Osteocyte (in vitro differentiated cells): ENCODE results near the gene TMEM123. TPM values are rescaled to one million over a fixed set of nuclear protein-coding genes. Genes with fewer than 3 reads are reported as not detected.

Experiments
- DNase-seq: peaks from one replicate; pipeline ENCODE4 v3.0.0; 2021; ENCODE audit warnings: mixed read lengths; ENCODE audit not compliant: unreplicated experiment; ENCODE audit errors: extremely low spot score
- H3K27ac Mint-ChIP-seq: one replicate; pipeline ENCODE4 v1.8.0; 2021; ENCODE audit warnings: mild to moderate bottlenecking, mixed read lengths; ENCODE audit not compliant: unreplicated experiment
- H3K27me3 Mint-ChIP-seq: one replicate; pipeline ENCODE4 v1.8.0; 2021; ENCODE audit warnings: mixed read lengths; ENCODE audit not compliant: unreplicated experiment
- H3K36me3 Mint-ChIP-seq: one replicate; pipeline ENCODE4 v1.8.0; 2021; ENCODE audit warnings: mixed read lengths; ENCODE audit not compliant: unreplicated experiment
- H3K4me1 Mint-ChIP-seq: one replicate; pipeline ENCODE4 v1.8.0; 2021; ENCODE audit warnings: mixed read lengths; ENCODE audit not compliant: unreplicated experiment
- H3K4me3 Mint-ChIP-seq: one replicate; pipeline ENCODE4 v1.8.0; 2021; ENCODE audit warnings: mild to moderate bottlenecking, moderate library complexity, mixed read lengths; ENCODE audit not compliant: unreplicated experiment
- H3K9me3 Mint-ChIP-seq: one replicate; pipeline ENCODE4 v1.8.0; 2021; ENCODE audit warnings: mixed read lengths; ENCODE audit not compliant: unreplicated experiment
- CTCF ChIP-seq: fragments of 200-600 bp; sonication (generic); IDR thresholded peaks from 2 replicates; pipeline ENCODE4 v1.5.0; 2021; ENCODE audit warnings: antibody characterized with exemption, mild to moderate bottlenecking, moderate library complexity
- total RNA-seq: library from RNA; stranded (reverse); gene quantifications from 2 replicates; pipeline ENCODE4 v1.2.1, GENCODE V29; 2021

Gene TMEM123
- total RNA-seq, 1 donor from 2014 or later, result 250 TPM

- no peak for TF ChIP-seq CTCF
- Mint-ChIP-seq H3K9me3 (no peaks in the 10 kb centered on the region), H3K27ac (peak overlapping the region; percentile 96), H3K27me3 (no peaks in the 10 kb centered on the region), H3K4me1 (peaks cover 72% of the 10 kb centered on the region), H3K36me3 (peaks cover 9% of the 10 kb centered on the region), H3K4me3 (peak overlapping the region; percentile 98)
- no peak for DNase-seq
Observed at GRCh38 chr11:102451041-102451680, 1.4 kb downstream of the TMEM123 start.

GRCh38 chr11:102449651-102450570, 2.7 kb downstream of the TMEM123 start:
- peaks cover 74% of the 10 kb centered on the region for H3K4me1 Mint-ChIP-seq
- peaks cover 13% of the 10 kb centered on the region for H3K36me3 Mint-ChIP-seq
- DNase-seq, result no peak
- H3K27me3 Mint-ChIP-seq, result no peaks in the 10 kb centered on the region
- TF ChIP-seq CTCF, result no peak
- H3K4me3 Mint-ChIP-seq, result peak overlapping the region; percentile 98
- H3K9me3 Mint-ChIP-seq, result no peaks in the 10 kb centered on the region
- H3K27ac Mint-ChIP-seq, result no peak overlapping the region

GRCh38 chr11:102448869-102449224, 3.7 kb downstream of the TMEM123 start:
- Mint-ChIP-seq H3K36me3 (peaks cover 17% of the 10 kb centered on the region), H3K4me1 (peaks cover 73% of the 10 kb centered on the region), H3K27me3 (no peaks in the 10 kb centered on the region), H3K27ac (peak overlapping the region; percentile 79), H3K4me3 (no peak overlapping the region), H3K9me3 (no peaks in the 10 kb centered on the region)
- TF ChIP-seq CTCF, result no peak
- DNase-seq, result no peak

GRCh38 chr11:102447941-102448868, 4.4 kb downstream of the TMEM123 start:
- H3K4me3 Mint-ChIP-seq, result no peak overlapping the region
- H3K4me1 Mint-ChIP-seq, result peaks cover 68% of the 10 kb centered on the region
- DNase-seq, result no peak
- H3K27me3 Mint-ChIP-seq, result no peaks in the 10 kb centered on the region
- TF ChIP-seq CTCF, result no peak
- H3K27ac Mint-ChIP-seq, result peak overlapping the region; percentile 79
- no peaks in the 10 kb centered on the region for H3K9me3 Mint-ChIP-seq
- peaks cover 20% of the 10 kb centered on the region for H3K36me3 Mint-ChIP-seq
